ENCODE results near the gene KCMF1.
"Not testable (repeated sequence)": the region's sequence is repeated elsewhere in the genome, so short reads cannot be mapped to it uniquely, and the experiment has no call there.

KCMF1 gene

DNA sequence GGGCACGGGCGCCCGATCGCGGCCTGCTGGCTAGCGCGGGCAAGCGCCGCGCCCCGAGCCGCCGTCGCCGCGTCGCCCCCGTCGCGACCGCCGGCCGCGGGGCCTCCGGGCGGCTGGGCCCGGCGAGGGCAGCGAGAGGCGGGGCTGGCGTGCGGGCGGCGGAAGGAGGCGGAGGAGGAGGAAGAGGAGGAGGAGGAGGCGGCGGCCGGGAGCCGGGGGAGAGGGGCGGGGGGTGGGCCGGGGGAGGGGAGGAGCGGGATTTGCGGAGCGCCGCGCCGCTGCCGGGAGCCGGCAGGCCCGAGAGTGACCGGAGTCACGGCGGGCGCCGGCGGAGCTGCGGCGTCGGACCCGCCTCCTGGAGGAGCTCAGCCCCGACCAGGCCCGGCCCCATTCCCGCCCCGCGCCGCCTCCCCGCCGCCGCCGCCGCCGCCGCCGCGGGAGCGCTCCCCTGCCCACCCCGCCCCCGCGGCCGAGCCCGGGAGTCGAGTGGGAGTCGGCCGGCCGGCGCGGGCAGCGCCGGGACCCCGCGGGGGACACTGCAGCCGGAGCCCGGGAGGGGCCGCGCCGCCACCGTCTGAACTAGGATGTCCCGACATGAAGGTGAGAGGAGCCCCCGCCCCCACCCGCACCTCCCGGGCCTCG, at the start of gene KCMF1:
KCMF1 (plus strand) TSS at position 294 of the 642 bp plus-strand sequence; CDS start at position 585, 291 bp downstream.
- no peak for DNase-seq (ENCODE audit: low read depth, low spot score)

GRCh38 chr2:84923009-84923408, 48.0 kb upstream of the KCMF1 start:
- DNase-seq (ENCODE audit: low read depth, low spot score) = no peak

DNA sequence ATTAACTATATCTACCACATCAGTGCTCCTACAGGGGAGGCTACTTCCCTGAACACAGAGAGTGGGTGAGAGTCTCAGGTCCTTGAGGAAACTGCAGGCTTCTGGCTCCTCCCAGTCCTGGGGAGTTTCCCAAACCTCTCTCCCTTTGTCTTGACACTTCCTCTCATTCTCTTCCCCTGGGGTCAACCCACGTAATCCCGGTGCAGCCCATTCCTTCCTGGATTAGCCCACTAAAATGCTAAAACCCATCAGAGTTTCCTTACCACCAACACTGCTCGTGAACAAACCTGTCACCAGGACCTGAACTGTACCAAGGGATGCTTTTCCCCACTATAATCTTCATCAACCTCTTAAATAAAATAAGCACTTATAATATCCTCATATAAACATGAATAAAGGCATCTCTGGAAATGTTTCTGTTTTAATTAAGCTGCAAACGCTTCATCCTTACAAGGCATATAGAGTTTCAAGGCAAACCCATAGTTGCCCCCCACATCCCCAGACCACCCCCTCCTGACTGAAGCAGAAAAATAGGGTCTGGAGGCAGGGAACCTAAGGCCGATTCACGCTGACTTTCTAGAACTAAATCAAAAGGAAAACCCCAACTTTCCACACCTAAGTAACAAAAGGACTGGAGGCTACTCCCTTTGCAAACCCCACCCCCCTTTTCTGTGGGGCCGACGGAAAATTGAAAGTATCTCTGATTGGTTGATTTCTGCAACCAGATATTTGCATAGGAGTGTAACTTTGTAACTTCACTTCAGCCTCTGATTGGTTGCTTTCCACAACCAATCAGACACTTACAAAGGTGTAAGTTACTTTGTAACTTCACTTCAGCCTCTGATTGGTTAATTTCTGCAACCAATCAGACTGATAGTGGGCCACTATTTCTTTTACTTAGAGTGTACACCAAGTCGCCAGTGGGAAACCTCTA, 46.5 kb upstream of the KCMF1 start:
- no peak for DNase-seq (ENCODE audit: low read depth, low spot score)

DNA sequence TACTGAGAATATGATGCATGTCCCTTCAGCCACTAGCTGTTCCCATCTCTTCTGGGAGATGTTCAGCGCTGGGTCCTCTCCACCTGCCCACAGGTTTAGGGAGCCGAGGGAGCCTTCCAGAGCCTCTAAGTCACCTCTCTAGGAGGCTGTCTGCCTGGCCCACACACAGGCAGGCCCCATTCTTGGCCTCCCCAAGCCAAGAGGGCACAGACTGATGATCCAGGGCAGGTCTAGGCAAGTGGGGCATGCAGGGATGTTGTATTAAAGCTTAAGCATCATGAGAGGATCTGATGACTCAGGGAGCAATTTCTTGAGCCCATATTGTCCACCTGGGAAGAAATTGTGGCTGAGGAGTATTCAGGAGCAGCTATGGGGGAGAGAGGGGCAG, 45.6 kb upstream of the KCMF1 start:
- DNase-seq (ENCODE audit: low read depth, low spot score) = no peak

DNA sequence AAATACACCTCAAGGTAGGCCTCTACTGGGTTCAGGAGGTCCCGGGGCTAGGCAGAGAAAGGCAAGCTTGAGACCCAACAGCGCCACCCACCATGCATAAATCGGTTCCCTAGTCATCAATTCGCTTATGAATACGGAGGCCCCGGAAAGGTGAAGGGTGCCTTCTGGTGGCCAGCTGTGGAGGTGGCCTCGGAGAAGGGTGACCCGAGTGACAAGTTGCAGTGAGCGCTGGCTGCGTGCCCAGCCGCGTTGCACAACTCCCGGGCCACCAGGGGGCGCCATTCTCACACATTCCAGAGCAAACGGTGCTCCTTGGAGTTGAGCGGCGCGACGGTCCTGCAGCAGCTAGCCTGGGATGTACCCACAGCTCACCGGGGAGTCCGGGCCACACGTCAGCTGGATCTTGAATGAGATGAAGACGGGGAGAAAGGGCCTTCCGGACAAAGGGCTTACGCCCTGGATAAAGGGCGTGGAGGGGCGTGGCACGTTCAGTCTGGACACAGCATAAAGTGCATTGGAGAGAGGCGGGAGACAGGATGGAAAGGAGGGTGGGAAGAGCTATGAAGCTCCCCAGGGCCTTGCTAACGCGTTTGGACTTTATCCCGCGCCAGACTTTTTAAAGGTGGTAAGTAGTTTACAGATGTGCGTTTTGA, 45.1 kb upstream of the KCMF1 start:
- peak; percentile 100 for DNase-seq (ENCODE audit: low read depth, low spot score)

- DNase-seq (ENCODE audit: low read depth, low spot score) = no peak
Observed at GRCh38 chr2:84927275-84927627, 43.7 kb upstream of the KCMF1 start.

DNA sequence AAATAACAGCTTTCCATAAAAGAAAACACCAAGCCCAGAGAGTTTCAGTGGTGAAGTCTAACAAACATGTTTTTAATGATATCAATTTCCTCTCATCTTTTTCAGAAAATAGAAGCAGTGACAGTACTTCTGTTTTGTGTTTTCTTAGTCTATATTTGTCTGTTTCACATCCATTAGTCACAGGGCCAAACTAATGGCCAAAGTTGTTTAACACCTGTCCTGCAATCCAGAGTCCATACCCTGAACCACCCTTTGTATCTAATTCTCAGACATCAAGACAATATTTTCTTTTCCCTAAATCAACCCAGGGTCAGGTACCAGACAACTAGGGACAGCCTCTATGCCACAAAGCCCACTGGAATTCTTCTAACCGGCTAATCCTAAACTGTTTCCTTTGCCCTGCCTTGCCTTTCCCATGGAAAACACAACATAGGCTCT, 39.6 kb upstream of the KCMF1 start:
- DNase-seq (ENCODE audit: low read depth, low spot score) = no peak

DNA sequence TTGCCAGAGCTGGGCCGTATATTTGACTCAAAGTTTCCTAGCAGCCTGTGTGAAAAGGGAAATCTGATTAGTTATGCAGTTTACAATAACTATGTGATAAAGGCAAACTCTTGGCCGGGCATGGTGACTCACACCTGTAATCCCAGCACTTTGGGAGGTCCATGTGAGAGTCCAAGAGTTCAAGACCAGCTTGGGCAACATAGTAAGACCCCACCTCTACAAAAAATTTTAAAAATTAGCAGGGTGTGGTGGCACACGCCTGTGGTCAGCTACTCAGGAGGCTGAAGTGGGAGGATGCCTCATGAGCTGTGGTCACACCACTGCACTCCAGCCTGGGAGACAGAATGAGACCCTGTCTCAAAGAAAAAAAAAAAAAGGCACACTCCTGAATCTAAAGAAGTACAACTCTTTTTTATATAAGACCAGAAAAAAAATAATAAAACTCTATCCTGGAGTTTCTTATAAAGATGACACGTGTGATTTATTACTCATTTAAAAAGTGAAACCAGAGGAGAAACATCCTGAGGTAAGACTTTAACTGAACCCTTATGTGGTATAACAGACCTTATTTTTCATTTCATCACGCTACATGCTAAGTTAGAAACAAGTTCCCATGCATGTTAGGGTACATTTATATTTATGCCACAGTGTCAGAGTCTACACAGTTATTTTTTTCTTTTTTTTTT, 32.6 kb upstream of the KCMF1 start:
- DNase-seq (ENCODE audit: low read depth, low spot score) = no peak

DNA sequence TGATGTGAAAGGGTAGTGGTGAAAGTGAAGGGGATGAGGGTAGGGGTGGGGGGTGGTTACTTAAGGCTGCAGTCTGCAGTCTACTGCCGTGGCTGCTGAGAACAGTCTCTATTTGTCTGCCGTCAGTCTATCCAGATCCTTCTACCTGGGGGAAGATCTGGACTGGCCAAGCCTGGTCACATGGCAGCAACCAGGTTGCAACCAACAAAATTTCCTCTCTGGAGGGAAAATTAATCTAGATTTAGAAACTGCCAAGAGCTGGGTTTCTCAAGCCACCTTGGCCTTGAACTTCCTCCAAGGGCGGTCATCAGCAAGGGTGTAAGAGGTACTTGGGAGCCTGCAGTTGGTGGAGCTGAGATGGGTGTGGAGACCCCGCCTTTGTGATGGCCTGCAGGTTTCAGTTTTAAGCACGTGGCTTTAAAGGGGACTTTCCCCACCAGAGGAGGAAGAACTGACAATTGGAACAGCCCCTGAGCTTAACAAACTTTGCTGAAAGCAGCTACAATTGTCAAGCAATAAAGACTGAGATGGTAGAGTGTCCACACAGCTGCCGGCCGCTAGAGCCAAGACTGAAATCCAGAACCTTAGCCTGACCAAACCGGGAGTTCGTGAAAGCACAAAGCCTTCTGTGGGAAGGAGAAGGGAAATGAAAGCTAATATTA, 31.4 kb upstream of the KCMF1 start:
- no peak for DNase-seq (ENCODE audit: low read depth, low spot score)

DNA sequence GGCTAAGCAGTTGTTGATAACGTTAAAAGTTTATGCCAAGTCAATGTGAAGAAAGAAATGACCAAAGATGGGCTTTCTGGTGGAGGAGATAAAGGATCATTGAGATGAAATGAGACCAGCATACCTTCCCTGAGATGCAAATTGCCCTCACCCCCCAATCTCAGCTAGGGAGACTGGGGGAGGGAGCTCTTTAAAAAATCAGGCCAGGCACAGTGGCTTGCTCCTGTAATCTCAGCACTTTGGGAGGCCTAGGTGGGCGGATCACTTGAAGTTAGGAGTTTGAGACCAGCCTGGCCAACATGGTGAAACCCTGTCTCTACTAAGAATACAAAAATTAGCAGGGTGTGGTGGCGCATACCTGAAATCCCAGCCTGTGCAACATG, 30.9 kb upstream of the KCMF1 start:
- DNase-seq (ENCODE audit: low read depth, low spot score) = no peak

DNA sequence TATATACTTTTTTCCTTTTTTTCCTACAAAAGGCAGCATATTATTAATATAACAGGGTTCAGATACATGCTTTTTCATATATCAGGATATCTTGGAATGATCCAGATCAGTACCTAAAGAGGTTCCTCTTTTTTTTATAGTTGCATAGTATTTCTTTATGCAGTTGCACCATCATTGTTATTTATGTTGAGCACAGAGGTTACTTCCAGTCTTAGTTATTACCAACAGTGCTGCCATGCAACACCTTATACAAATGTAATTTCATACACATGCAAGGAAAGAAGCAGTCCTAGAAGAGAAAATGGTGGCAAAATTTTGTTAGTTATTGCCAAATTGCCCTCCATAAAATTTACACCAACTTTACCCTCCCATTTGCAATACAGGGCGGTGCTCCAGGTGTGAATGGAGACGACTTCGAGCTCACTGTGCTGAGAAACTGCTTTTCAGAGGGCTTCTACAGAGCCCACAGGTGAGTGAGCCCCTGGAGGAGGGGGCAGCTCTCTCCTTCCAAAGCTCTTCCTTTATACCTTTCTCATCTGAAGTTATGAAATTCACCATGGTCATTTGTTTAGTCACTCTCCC, 30.0 kb upstream of the KCMF1 start:
- DNase-seq (ENCODE audit: low read depth, low spot score) = no peak

DNA sequence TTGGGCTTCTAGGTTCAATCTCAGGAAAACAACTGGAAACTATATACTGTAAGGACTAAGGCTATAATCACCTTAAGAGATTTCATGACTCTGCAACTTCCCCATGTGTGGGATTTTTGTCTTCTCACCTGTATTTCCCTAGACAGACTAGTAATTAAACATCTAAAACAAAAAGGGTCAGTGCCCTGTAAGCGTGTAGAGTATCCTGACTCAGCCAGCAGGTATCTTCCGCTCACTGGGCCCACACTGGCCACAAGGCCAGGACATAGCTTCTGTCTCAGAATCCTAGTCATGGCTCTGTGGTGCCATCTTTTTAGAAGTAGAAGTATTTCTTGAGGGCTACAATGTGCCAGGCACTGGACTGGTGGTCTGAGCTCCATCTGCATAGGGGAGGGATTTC, 28.8 kb upstream of the KCMF1 start:
- no peak for DNase-seq (ENCODE audit: low read depth, low spot score)

GRCh38 chr2:84942964-84943421, 28.0 kb upstream of the KCMF1 start:
- DNase-seq (ENCODE audit: low read depth, low spot score) = no peak

- no peak for DNase-seq (ENCODE audit: low read depth, low spot score)
Observed at GRCh38 chr2:84944295-84944909, 26.6 kb upstream of the KCMF1 start.

DNA sequence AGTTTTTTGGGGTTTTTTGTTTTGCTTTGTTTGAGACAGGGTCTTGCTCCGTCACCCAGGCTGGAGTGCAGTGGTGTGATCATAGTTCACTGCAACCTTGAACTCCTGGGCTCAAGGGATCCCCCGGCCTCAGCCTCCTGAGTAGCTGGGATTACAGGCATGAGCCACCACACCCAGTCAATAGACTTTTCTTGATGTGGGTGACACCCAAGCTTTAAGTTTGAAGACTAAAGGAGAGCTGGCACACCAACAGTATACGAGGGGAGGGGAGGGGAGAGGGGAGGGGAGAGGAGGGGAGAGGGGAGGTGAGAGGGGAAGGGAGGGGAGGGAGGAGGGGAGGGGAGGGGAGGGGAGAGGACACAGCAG, 25.1 kb upstream of the KCMF1 start:
- not testable (repeated sequence) for DNase-seq (ENCODE audit: low read depth, low spot score)

DNA sequence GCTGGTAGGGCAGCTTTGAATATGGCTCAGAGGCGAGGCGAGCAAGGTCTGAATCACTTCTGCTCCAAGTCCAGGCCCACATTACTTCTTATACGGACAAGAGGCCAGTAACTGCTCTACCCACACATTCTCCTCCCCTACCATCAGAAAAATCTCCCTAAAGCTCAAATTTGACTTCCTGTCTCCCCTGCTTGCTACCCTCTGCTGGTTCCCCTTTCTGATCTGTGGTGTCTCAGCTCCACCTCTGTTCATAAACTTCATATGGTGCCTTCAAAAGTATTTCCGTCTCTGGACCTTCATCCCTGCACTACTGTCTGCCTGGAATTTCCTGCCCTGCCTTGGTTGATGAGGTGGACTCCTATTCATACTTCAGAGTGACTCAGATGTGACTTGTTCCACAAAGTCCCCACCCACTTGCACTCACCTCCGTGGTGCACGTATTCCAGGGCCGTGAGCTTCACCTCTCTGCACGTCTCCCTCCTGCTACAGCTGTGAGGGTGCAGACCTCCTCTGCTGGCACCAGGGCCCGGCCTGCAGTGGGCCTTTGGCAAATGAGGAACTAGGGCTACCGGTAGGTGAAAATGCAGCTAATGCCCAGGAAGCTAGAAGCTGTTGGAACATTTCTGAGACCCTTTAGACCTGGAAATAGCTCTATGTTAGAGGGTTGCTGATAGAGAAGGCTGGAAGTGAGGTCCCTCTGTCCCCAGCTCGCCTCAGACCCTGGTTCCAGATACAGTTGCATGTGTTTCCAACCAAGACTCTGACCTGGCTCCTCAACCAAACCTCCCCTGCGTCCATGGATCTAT, 24.6 kb upstream of the KCMF1 start:
- DNase-seq (ENCODE audit: low read depth, low spot score) = no peak

DNA sequence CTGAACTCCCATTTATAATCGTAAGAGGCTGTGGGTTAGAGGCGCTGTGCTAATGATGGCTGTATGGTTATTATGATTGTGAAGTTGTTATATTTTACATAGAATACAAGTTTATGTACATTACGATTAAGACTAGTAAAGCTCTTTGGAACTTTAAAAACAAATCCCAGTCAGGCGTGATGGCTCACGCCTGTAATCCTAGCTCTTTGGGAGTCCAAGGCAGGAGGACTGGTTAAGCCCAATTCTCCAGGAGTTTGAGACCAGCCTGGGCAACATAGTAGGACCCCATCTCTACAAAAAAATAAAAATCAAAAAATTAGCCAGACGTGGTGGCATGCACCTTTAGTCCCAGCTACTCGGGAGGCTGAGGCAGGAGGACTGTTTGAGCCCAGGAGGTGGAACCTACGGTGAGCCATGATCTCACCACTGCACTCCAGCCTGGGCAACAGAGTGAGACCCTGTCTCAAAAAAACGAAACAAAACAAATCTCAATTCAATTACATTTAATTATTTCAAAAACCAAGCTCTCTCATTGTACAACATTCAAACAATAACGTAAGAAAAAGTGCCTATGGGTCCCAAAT, 23.9 kb upstream of the KCMF1 start:
- no peak for DNase-seq (ENCODE audit: low read depth, low spot score)

DNA sequence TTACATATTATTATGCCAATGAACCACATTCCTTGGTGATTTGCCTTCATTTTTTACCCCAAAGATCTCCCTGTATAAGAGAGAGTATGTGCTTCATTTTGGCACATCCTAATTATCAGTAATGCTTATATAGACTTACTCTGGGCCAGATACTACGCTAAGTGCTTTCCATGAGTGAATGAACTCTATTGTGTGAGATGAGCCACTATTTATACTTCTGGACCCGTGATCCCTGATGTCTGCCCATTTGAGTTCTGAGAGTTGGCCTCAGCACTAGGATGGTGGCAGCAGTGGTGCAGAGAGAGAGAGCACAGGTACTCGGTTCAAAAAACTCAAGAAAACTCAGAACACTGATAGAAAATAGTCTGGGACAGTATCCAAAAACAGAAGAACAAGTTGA, 17.4 kb upstream of the KCMF1 start:
- DNase-seq (ENCODE audit: low read depth, low spot score) = no peak

- DNase-seq (ENCODE audit: low read depth, low spot score) = no peak
Observed at GRCh38 chr2:84954329-84954728, 16.6 kb upstream of the KCMF1 start.
